GM19395 (cell line): ENCODE measurements around the gene INPP5B.
"Not testable (repeated sequence)": the region's sequence is repeated elsewhere in the genome, so short reads cannot be mapped to it uniquely, and the experiment has no call there.

Experiments
- ATAC-seq: cut with Tn5 transposase; IDR thresholded peaks from one replicate; pipeline ENCODE4 v1.9.1; 2021; ENCODE audit warnings: mild to moderate bottlenecking, moderate library complexity; ENCODE audit not compliant: unreplicated experiment

Gene INPP5B

GRCh38 chr1:37948841-37949240, 2.0 kb upstream of the INPP5B start:
- no peak for ATAC-seq

DNA sequence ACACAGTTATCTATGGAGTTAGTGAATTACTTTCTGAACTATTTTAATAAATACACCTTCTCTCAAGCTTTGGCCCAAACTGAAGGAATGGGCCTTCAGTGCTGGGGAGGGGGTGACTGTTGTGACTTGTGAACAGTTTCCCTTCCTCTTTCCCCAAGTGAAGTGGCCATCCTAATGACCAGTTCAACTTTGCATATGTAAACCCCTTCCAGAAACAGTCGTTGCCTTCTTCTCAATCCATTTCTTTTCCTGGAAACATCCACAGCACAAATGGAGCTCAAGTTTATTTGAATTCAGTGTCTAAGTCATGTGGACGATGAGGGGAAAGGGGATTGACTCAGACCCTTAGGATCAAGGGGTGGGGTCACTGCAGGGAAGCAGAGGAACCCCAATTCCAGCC, 1.3 kb upstream of the INPP5B start:
- ATAC-seq: no peak

GRCh38 chr1:37947364-37947763, 511 bp upstream of the INPP5B start:
- ATAC-seq: peak; percentile 6

- no peak for ATAC-seq
Observed at GRCh38 chr1:37945743-37946702, 830 bp downstream of the INPP5B start.

- no peak for ATAC-seq
Observed at GRCh38 chr1:37945251-37945650, 1.6 kb downstream of the INPP5B start.

DNA sequence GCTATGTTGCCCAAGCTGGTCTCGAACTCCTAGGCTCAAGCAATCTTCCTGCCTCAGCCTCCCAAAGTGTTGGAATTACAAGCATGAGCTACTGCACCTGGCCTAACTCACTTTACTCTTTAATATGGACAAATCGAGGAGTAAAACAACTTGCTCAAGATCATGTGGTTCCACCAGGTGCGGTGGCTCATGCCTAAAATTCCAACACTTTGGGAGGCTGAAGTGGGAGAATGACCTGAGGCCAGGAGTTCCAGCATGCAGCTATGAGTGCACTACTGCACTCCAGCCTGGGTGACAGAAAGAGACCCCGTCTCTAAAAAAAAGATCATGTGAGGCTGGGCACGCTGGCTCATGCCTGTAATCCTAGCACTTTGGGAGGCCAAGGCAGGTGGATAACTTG, 2.0 kb downstream of the INPP5B start:
- no peak for ATAC-seq

GRCh38 chr1:37944086-37944763, 2.6 kb downstream of the INPP5B start:
- no peak for ATAC-seq

DNA sequence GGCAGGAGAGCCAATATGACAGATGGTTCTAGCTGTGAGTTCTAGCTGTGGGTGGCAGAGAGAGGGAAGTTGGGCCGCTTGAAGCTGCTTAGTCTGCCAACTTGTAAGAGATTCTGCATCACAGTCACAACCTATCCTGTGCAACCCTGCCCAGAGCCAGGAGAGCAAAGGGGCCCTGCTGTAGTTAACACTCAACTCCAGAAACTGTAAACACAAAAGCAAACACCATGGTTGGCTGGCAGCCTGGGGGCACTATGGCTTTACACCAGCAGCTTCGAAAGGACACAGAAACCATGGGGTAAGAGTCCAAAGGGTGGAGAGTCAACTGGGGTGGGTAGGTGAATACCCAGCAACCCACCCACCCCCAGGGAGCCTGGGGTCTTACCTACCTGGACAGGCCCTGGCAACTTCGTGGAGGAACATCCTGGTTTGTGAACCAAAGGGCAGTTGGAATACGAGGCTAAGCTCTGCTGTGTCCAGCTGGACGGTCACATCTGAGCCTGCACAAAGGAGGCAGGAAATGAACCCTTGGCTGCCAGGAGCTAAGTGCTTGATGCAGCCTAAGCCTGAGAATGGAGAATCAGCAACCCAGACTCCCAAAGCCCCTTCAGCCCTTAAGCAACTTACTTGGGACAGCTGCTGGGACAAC, 6.4 kb downstream of the INPP5B start:
- no peak for ATAC-seq

- ATAC-seq: not testable (repeated sequence)
Observed at GRCh38 chr1:37936760-37937159, 10.1 kb downstream of the INPP5B start.

- no peak for ATAC-seq
Observed at GRCh38 chr1:37932759-37933158, 14.1 kb downstream of the INPP5B start.

- ATAC-seq: peak; percentile 88
Observed at GRCh38 chr1:37931361-37932158, 15.3 kb downstream of the INPP5B start.

DNA sequence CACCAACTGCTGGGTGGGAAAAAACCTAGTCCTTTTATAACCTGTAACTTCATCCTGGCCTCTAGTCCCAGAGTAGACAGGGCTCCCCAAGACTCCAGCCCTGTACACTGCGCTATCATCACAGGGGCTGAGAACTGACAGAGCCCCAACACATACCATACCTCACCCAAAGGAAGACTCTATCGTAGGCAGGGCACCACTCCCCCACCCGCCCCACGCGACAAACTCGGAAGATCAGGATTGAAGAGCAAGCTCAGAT, 15.8 kb downstream of the INPP5B start:
- no peak for ATAC-seq

GRCh38 chr1:37930246-37931101, 16.4 kb downstream of the INPP5B start:
- ATAC-seq: no peak

DNA sequence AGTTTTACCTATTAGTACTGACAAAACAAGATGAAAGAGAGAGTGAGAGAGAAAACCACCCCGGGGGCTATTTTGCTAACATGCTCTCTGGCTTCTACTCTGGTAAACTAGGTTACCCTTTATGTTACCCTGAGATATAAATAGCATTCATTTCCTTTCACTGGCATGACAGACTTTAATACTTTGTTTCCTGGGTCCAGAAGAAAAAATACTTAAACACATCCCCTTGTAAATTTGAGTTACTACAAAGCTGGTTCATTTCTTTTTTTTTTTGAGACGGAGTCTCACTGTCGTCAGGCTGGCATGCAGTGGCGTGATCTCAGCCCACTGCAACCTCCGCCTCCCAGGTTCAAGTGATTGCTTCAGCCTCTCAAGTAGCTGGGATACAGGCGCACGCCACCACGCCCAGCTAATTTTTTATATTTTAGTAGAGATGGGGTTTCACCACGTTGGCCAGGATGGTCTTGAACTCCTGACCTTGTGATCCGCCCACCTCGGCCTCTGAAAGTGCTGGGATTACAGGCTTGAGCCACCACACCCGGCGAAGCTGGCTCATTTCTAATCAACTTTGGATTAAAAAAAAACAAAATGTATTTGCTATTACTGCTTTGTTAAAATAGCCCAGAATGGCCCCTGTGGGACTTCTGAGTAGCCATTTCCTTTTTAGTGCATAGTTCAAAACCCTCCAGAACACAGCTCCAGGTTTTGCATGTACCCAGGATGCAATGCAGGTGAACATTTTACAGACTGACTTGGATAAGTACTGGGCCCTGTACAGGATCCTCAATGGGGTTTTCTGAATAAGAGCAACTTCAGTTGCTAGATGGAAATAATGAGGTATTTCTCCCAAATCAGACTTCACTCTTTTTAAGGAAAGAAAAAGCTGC, 20.6 kb downstream of the INPP5B start:
- ATAC-seq: peak; percentile 46

DNA sequence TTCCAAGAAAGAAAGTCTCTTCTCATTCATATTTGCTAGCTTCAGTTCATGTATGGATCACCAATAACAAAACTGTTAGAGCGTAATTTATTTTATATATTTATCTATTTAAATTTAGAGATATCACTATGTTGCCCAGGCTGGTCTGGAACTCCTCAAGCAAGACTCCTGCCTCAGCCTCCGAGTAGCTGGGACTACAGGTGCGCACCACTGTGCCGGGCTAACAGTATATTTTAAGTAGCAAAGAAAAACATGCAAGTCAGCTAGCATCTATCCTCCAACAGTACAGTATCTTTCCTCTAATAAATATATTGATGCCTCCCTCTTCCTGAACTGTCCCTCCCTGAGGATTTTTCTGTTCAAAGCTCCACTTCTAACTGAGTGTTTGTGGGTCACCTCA, 21.5 kb downstream of the INPP5B start:
- ATAC-seq: no peak

GRCh38 chr1:37923551-37923889, 23.3 kb downstream of the INPP5B start:
- ATAC-seq: no peak

DNA sequence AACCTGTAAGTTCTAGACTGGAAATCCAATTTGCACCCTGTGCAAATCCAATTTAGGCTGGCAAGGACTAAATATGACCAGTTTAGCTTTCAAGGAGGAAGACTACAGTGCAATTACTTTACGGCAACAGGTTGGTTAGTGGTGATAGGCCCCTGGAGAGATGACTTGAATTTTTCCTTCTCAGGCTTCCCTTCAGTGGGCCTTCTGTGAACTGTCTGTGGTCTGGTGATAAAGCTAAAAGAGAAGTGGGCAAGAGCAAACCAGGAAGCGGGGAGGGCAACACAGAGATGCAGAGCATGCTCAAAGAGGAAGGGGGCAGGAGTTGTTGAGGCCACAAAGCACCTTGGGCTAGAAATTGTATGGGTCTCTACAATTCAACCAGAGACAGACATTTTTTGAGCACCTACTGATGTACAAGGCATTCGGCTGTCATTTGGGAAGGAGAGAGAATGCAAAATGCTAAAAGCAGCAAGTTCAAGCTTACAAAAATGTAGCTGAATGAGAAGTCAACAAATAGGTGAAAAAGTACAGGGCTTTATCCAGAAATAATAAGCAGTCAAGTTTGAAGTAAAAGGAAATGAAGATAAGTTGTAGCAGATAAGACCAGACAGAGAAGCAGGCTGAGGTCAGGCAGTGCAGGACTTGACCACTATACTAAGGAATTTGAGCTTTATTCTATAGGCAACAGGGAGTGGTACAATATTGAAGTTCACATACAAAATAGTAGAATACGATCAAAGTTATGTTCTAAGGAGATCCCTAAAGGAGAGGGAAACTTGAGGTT, 23.9 kb downstream of the INPP5B start:
- peak; percentile 63 for ATAC-seq

DNA sequence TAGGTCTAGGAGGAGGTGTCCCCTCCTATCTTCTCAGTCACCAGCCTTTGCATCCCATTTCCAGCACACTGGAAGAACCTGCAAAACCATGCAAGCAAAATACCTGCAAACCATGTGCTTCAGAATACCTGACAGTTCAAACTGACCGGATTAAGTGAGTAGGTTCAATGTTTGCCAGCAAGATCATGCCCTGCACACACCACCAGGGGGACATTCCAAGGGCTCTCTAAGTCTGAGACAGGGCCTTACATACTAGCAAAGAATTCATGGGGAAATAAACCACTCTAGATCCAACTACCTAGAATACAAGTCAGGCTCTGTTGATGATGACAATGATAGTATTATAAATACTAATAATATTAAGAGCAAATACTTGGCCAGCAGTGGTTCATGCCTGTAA, 27.6 kb downstream of the INPP5B start:
- no peak for ATAC-seq
